ENCODE measurements around the gene ZNF787. TPM values are rescaled to one million over a fixed set of nuclear protein-coding genes. Genes with fewer than 3 reads are reported as not detected.
A peak's percentile ranks its signal among the peaks of the same experiment; 100 is the strongest.

ZNF787 gene
- total and polyA plus RNA-seq, 2 of the 13 experiments (the other 11 are each of a cell fraction or from before 2014, with no cell fraction given) = 15.1 to 42.8 TPM

- peak; percentile 53; the same call in 1 of the 2 replicates for TF ChIP-seq TFAP4 (IDR thresholded peaks at IDR 0.05; ENCODE audit: borderline replicate concordance, low read depth)
- no peak for TF ChIP-seq NCOA5 (CRISPR knock-in tag; IDR thresholded peaks at IDR 0.05)
- no peak for TF ChIP-seq MAFG (CRISPR knock-in tag; IDR thresholded peaks at IDR 0.05)
- TF ChIP-seq MIXL1 (CRISPR knock-in tag; IDR thresholded peaks at IDR 0.05) = no peak
- no peak for TF ChIP-seq KDM1A (CRISPR knock-in tag; IDR thresholded peaks at IDR 0.05)
- TF ChIP-seq HDAC1 (CRISPR knock-in tag; IDR thresholded peaks at IDR 0.05) = peak; percentile 79
- no peak for TF ChIP-seq GLMP (CRISPR knock-in tag; IDR thresholded peaks at IDR 0.05; ENCODE audit: borderline replicate concordance)
- TF ChIP-seq ZNF670 (CRISPR knock-in tag; IDR thresholded peaks at IDR 0.05; ENCODE audit: borderline replicate concordance) = no peak
- no peak for TF ChIP-seq ZNF337 (CRISPR knock-in tag; IDR thresholded peaks at IDR 0.05; ENCODE audit: borderline replicate concordance, low read depth)
- TF ChIP-seq ZNF446 (CRISPR knock-in tag; IDR thresholded peaks at IDR 0.05) = 0 out of 2 replicates have a peak, but pooled peaks have one; percentile 17
- TF ChIP-seq PRDM4 (CRISPR knock-in tag; IDR thresholded peaks at IDR 0.05; ENCODE audit: borderline replicate concordance) = no peak; the same call in 1 of the 2 replicates
- no peak for TF ChIP-seq ZNF432 (CRISPR knock-in tag; IDR thresholded peaks at IDR 0.05; ENCODE audit: borderline replicate concordance)
- TF ChIP-seq AHDC1 (CRISPR knock-in tag; IDR thresholded peaks at IDR 0.05; ENCODE audit: borderline replicate concordance) = peak; percentile 33; the same call in 1 of the 2 replicates
- TF ChIP-seq CEBPG (CRISPR knock-in tag; IDR thresholded peaks at IDR 0.05) = no peak
- TF ChIP-seq ZNF749 (CRISPR knock-in tag; IDR thresholded peaks at IDR 0.05; ENCODE audit: borderline replicate concordance) = no peak
- peak; percentile 97 for TF ChIP-seq XRCC5 (optimal IDR thresholded peaks at IDR 0.05; ENCODE audit: low read length)
Measured at GRCh38 chr19:56121180-56122167, at the start of gene ZNF787 (continued).

All from HepG2 (cell line).